Choroid plexus epithelial cell (primary cell): Measurements from ENCODE around the gene TSPAN16.
"Not testable (repeated sequence)": the region's sequence is repeated elsewhere in the genome, so short reads cannot be mapped to it uniquely, and the experiment has no call there.

Experiments
- DNase-seq: peaks from one replicate; pipeline ENCODE4 v3.0.0-alpha.2; 2010; ENCODE audit warnings: low read depth
- H3K4me3 ChIP-seq: 2 replicates; pipeline ENCODE4 v1.5.1; 2011; ENCODE audit warnings: low read depth, mild to moderate bottlenecking, control low read depth, low read length, moderate library complexity
- TF ChIP-seq, protein P1 (sequence below): conservative IDR thresholded peaks from 2 replicates; pipeline ENCODE4 v1.5.1; 2011; ENCODE audit warnings: low read depth, mild to moderate bottlenecking, control low read depth, inconsistent platforms, low read length, moderate library complexity

The TSPAN16 gene

DNA sequence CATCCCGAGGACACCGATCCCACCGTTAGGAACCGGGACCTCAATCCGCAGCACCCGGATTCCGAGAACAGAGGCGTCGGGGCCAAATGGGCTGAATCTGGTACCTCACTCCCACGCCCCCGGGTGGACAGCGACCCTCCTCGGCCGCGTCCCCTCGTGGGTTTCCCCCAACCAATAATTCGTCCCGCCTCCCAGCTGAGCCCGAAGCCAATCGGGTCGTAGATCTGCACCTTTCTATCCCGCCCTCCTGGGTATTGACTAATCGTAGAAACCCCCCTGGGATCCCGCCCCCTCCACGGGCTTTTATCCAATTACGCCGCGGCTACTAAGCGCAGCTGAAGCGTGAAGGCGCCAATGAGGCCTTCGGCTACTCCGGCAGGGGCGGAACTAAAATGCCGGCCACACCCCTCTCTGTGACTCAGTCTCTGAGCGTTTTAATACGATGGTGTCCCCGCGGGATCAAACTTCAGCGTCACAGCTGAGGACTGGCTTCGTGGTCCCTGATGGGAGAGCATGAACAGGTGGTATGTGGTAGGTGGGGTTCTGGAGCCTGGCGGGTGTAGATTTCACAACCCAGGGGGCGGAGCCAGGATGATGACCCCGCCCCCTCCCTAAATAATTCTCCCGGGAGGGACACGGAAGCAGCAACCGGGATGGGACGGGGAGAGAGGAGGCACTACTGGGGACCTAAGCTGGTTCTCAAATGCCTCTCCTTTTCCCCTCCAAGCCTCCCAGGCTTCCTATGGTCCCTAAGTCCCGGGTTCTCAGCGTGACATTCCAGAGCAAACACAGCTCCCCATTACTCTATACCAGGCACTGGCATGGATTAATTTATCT lies 50.4 kb downstream of the TSPAN16 start, which contains the start of the genes CCDC159 and TMEM205:
CCDC159 (plus strand) TSS at position 416 of the 837 bp plus-strand sequence; CDS start at position 504, 88 bp downstream.
TMEM205 (minus strand) TSS at position 165 of the 837 bp plus-strand sequence. CDS start 649 bp downstream, outside the sequence.
- TF ChIP-seq, protein P1, sequence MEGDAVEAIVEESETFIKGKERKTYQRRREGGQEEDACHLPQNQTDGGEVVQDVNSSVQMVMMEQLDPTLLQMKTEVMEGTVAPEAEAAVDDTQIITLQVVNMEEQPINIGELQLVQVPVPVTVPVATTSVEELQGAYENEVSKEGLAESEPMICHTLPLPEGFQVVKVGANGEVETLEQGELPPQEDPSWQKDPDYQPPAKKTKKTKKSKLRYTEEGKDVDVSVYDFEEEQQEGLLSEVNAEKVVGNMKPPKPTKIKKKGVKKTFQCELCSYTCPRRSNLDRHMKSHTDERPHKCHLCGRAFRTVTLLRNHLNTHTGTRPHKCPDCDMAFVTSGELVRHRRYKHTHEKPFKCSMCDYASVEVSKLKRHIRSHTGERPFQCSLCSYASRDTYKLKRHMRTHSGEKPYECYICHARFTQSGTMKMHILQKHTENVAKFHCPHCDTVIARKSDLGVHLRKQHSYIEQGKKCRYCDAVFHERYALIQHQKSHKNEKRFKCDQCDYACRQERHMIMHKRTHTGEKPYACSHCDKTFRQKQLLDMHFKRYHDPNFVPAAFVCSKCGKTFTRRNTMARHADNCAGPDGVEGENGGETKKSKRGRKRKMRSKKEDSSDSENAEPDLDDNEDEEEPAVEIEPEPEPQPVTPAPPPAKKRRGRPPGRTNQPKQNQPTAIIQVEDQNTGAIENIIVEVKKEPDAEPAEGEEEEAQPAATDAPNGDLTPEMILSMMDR: no peak
- peak; percentile 99 for DNase-seq
- H3K4me3 ChIP-seq: peak within 1 kb of the TSS; percentile 83

DNA sequence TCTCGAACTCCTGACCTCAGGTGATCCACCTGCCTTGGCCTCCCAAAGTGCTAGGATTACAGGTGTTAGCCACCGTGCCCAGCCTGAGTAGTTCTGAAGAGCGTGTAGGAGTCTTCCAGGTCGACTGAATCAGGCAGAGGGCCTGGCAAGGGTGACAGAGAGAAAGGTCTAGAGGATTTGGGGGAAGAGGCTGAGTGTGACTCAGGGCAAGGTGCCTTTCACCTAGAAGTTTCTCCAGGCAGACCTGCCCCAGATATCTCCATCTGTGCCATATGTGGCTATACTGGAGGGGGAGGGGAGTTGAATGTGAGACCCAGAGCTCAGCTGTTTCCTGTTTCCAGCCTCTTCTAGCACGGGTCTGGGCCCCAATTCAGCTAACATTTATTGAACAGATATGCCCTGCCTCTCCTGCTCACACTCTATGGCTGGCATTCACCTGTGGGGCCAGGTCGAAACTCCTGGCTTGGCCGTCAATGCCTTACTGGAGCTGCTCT lies 51.6 kb downstream of the TSPAN16 start:
- no peak for DNase-seq
- TF ChIP-seq, protein P1: no peak
- H3K4me3 ChIP-seq: no peak overlapping the region

DNA sequence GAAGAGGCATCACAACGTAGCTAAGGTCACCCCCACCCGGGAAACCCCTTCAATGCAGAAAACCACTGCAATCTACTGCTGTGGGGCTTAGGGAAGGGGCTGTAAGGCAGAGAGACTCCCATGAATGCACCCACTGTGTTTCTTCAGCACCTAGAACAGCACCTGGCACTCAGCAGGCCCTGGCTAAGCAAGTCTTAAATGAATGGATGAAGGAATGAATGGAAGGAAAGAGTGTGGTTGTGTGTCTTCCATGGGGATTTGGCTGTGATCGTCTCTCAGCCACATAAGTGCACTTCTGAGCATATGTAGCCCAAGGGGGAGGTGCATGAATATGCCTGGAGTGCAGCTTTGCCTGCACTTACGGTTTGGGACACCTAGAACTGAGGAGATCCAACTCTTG lies 53.2 kb downstream of the TSPAN16 start:
- no peak for DNase-seq
- H3K4me3 ChIP-seq: no peak overlapping the region
- TF ChIP-seq, protein P1: no peak

DNA sequence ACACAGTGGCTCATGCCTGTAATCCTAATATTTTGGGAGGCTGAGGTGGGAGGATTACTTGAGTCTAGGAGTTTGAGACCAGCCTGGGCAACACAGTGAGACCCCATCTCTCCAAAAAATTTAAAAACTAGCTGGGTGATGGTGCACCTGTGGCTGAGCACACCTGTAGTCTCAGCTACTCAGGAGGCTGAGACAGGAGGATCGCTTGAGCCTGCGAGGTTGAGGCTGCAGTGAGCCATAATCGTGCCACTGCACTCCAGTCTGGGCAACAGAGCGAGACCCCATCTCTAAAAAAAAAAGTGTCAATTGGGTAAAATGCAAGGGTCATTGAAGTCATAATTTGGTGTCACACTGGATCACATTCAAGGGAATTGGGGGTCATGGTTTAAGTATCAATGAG lies 58.1 kb downstream of the TSPAN16 start:
- not testable (repeated sequence) for H3K4me3 ChIP-seq, DNase-seq

DNA sequence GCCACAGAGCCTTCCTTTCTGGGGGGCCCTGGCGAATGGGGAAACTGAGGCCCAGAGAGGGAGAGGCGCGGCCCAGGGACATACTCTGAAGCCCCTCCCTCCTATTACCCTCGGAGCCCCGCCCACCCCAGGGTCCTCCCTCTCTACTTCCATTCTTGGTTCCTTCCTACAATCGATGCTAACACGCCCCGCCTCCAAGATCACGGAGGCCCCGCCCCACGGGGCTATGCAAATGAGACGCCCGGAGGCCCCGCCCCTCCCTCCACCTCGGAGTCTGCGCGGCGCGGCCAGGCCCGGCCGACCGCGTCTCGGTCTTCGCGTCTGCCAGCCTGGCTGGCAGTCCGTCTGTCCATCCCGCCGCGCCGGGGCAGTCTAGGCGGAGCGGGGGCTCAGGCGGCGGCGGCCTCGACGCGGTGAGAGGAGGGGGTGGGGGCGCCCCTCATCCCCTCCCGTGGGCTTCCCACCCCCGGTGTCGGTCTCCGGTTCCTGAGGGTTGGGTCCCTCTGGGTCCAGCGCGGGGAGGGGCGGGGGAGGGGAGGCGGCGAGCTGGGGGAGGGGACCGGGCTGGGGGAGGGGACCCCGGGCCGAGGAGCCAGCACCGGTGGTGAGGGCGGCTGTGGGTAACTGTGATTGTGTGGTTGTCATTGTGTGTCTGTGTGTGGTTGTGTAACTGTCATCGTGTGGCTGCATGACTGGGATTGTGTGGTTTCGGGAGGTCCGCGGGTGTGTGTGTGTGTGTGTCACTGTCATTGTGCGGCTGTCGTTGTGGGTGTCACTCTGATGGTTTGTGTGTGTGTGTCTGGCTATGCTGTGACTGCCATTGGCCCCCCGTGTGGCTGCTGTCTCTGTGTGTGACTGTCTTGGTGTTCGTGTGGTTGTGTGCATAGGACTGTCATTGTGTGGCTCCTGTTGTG lies 59.5 kb downstream of the TSPAN16 start, which contains the start of gene PLPPR2:
PLPPR2 (plus strand) TSS at position 273 of the 914 bp plus-strand sequence. CDS start 2,242 bp downstream, outside the sequence.
- H3K4me3 ChIP-seq: peak within 1 kb of the TSS; percentile 72
- TF ChIP-seq, protein P1: no peak
- DNase-seq: peak; percentile 89

DNA sequence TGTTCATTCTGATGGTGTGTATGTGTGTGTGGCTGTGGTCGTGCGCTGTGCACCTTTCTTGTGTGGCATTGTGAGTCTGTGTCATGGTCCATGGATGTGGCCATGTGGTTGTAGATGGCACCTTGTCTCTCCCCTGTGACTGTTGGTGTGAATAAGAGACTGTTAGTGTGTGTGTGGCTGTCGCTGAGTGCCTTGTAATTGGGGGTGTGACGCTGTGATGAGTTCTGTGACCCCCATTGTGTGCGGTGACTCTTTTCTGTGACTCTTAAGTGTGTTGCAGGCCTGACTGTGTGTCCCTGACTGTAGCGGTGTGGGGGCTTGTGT lies 60.1 kb downstream of the TSPAN16 start:
- TF ChIP-seq, protein P1: no peak
- peak overlapping the region; percentile 72 for H3K4me3 ChIP-seq
- no peak for DNase-seq
